ENCODE measurements around the gene TENM4. TPM values are rescaled to one million over a fixed set of nuclear protein-coding genes. Genes with fewer than 3 reads are reported as not detected.

The TENM4 gene
- total and polyA plus RNA-seq, 2 of the 8 experiments (the other 6 are each of a cell fraction or from before 2014, with no cell fraction given) = 3.5 to 7.2 TPM

- TF ChIP-seq EGR1 (IDR thresholded peaks at IDR 0.05; ENCODE audit: borderline replicate concordance, low read depth, low read length) = peak; percentile 35; the same call in 1 of the 2 replicates
- TF ChIP-seq POLR2AphosphoS5 (IDR thresholded peaks at IDR 0.05; ENCODE audit: low read depth, low read length) = peak; percentile 42; the same call in 1 of the 2 replicates
- TF ChIP-seq RAD21 (IDR thresholded peaks at IDR 0.05 in 1 of 2, conservative IDR thresholded peaks at IDR 0.05 in 1 of 2; ENCODE audit: low read depth in 2 of 2, low read length in 2 of 2) = 0 out of 4 replicates have a peak, but pooled peaks of 1 of the 2 experiments have one; percentile 0
- peak; percentile 95 for TF ChIP-seq POU5F1 (IDR thresholded peaks at IDR 0.05; ENCODE audit: low read depth, low read length)
- TF ChIP-seq FOSL1 (IDR thresholded peaks at IDR 0.05; ENCODE audit: insufficient read depth, low read depth, low read length) = no peak
- TF ChIP-seq ZNF274 (IDR thresholded peaks at IDR 0.05; ENCODE audit: borderline replicate concordance, extremely low read depth, low read length) = no peak
- TF ChIP-seq HDAC2 (IDR thresholded peaks at IDR 0.05; ENCODE audit: borderline replicate concordance in 1 of 2, low read depth in 2 of 2, low read length in 2 of 2) = peak in 1 of 2 experiments; percentile 77; a peak in 1 of 4 replicates
- TF ChIP-seq JUND (IDR thresholded peaks at IDR 0.05; ENCODE audit: low read length) = no peak; the same call in 1 of the 2 replicates
- peak; percentile 79 for TF ChIP-seq YY1 (IDR thresholded peaks at IDR 0.05; ENCODE audit: low read depth, low read length)
- no peak for TF ChIP-seq ATF3 (IDR thresholded peaks at IDR 0.05; ENCODE audit: insufficient read depth, low read depth, low read length)
- TF ChIP-seq EP300 (IDR thresholded peaks at IDR 0.05; ENCODE audit: borderline replicate concordance in 1 of 2, low read depth in 2 of 2, low read length in 2 of 2) = peak in 1 of 2 experiments; percentile 93; a peak in 2 of 3 replicates
- peak; percentile 59; the same call in 1 of the 2 replicates for TF ChIP-seq SP1 (IDR thresholded peaks at IDR 0.05; ENCODE audit: low read depth, low read length)
- peak; percentile 88; the same call in 1 of the 2 replicates for TF ChIP-seq TCF12 (IDR thresholded peaks at IDR 0.05; ENCODE audit: low read depth, low read length)
- TF ChIP-seq TEAD4 (IDR thresholded peaks at IDR 0.05; ENCODE audit: low read depth, low read length) = no peak
- no peak for TF ChIP-seq CBX5 (IDR thresholded peaks at IDR 0.05; ENCODE audit: low read depth, low read length)
- TF ChIP-seq RFX5 (IDR thresholded peaks at IDR 0.05; ENCODE audit: borderline replicate concordance, low read depth, low read length) = no peak
These were observed 511.5 kb downstream of the TENM4 start (continued) for GRCh38 chr11:78929207-78929905.
